OCI-LY3 (cell line): ENCODE results near the gene SEC24D.

Source experiments
- H2AFZ ChIP-seq: fragments of 200-600, 300-600 bp; shearing (Covaris generic); 2 replicates; pipeline ENCODE4 v1.6.0; 2014; ENCODE audit warnings: antibody characterized with exemption, low read depth, low read length
- H3K27ac ChIP-seq: fragments of 200-600, 300-600 bp; sonication (generic); 2 replicates; pipeline ENCODE4 v1.5.1; 2014; ENCODE audit warnings: mild to moderate bottlenecking, low read length, moderate library complexity, mixed read lengths
- H3K27me3 ChIP-seq: fragments of 200-600, 300-600 bp; sonication (generic); 2 replicates; pipeline ENCODE4 v1.6.1; 2014; ENCODE audit warnings: low read depth, low read length, mixed read lengths
- H3K36me3 ChIP-seq: fragments of 200-600, 300-600 bp; sonication (generic); replicated peaks from 2 replicates; pipeline ENCODE3; 2014; ENCODE audit warnings: low read depth, low read length, mixed read lengths
- H3K4me1 ChIP-seq: fragments of 300-600, 200-600 bp; sonication (generic); 2 replicates; pipeline ENCODE4 v1.6.1; 2014; ENCODE audit warnings: low read length, mixed read lengths
- H3K4me2 ChIP-seq: fragments of 200-600, 300-600 bp; sonication (generic); 2 replicates; pipeline ENCODE4 v1.6.1; 2014; ENCODE audit warnings: low read length, mixed read lengths
- H3K4me3 ChIP-seq: fragments of 300-600, 200-600 bp; sonication (generic); 2 replicates; pipeline ENCODE4 v1.5.1; 2014; ENCODE audit warnings: antibody characterized with exemption, mild to moderate bottlenecking, low read length, moderate library complexity
- H3K79me2 ChIP-seq: fragments of 300-600, 200-600 bp; shearing (Covaris generic); 2 replicates; pipeline ENCODE4 v1.6.1; 2014; ENCODE audit warnings: mild to moderate bottlenecking, low read length, mixed read lengths
- H3K9ac ChIP-seq: fragments of 300-600, 200-600 bp; shearing (Covaris generic); 2 replicates; pipeline ENCODE4 v1.6.0; 2014; ENCODE audit warnings: mild to moderate bottlenecking, low read length, moderate library complexity
- H3K9me3 ChIP-seq: fragments of 200-600, 300-600 bp; shearing (Covaris generic); 2 replicates; pipeline ENCODE4 v1.6.1; 2014; ENCODE audit warnings: low read length, mixed read lengths; ENCODE audit not compliant: insufficient read depth
- H4K20me1 ChIP-seq: fragments of 200-600, 300-600 bp; sonication (generic); 2 replicates; pipeline ENCODE4 v1.6.1; 2016; ENCODE audit warnings: low read length, mixed read lengths; ENCODE audit not compliant: insufficient read depth
- CTCF ChIP-seq: fragments of 200-600, 300-600 bp; sonication (generic); IDR thresholded peaks from 2 replicates; pipeline ENCODE4 v1.5.1; 2014; ENCODE audit warnings: antibody characterized with exemption, low read length, low read depth
- EZH2phosphoT487 ChIP-seq: fragments of 200-600 bp; shearing (Covaris generic); IDR thresholded peaks from 2 replicates; pipeline ENCODE4 v1.6.1; 2018; ENCODE audit warnings: antibody characterized with exemption, mixed run types, low read depth

The SEC24D gene

GRCh38 chr4:118753685-118754084, 82.2 kb downstream of the SEC24D start:
- Histone ChIP-seq H3K9ac (no peak overlapping the region), H3K79me2 (no peaks in the 10 kb centered on the region), H3K4me3 (no peak overlapping the region), H3K27ac (no peak overlapping the region), H3K9me3 (no peaks in the 10 kb centered on the region), H2AFZ (no peak overlapping the region), H3K4me1 (no peaks in the 10 kb centered on the region), H4K20me1 (no peaks in the 10 kb centered on the region; the same call in 1 of the 2 replicates), H3K36me3 (peaks cover 32% of the 10 kb centered on the region), H3K4me2 (no peak overlapping the region), H3K27me3 (no peaks in the 10 kb centered on the region)
- TF ChIP-seq EZH2phosphoT487: no peak
- TF ChIP-seq CTCF: no peak

- H3K27ac ChIP-seq: no peak overlapping the region
- no peaks in the 10 kb centered on the region for H3K4me1 ChIP-seq
- H3K9me3 ChIP-seq: no peaks in the 10 kb centered on the region
- no peaks in the 10 kb centered on the region for H3K79me2 ChIP-seq
- H2AFZ ChIP-seq: no peak overlapping the region
- H4K20me1 ChIP-seq: no peaks in the 10 kb centered on the region; the same call in 1 of the 2 replicates
- peaks cover 32% of the 10 kb centered on the region for H3K36me3 ChIP-seq
- H3K27me3 ChIP-seq: no peaks in the 10 kb centered on the region
- no peak overlapping the region for H3K9ac ChIP-seq
- no peak overlapping the region for H3K4me3 ChIP-seq
- TF ChIP-seq CTCF (no peak), EZH2phosphoT487 (no peak)
- no peak overlapping the region for H3K4me2 ChIP-seq
Measured at GRCh38 chr4:118753096-118753495, 82.8 kb downstream of the SEC24D start.

GRCh38 chr4:118752551-118752950, 83.4 kb downstream of the SEC24D start:
- H3K27ac ChIP-seq: no peak overlapping the region
- TF ChIP-seq EZH2phosphoT487 (no peak), CTCF (no peak)
- no peak overlapping the region for H3K4me2 ChIP-seq
- H2AFZ ChIP-seq: no peak overlapping the region
- no peaks in the 10 kb centered on the region for H3K79me2 ChIP-seq
- H3K9ac ChIP-seq: no peak overlapping the region
- no peaks in the 10 kb centered on the region for H3K27me3 ChIP-seq
- peaks cover 28% of the 10 kb centered on the region for H3K36me3 ChIP-seq
- H3K4me1 ChIP-seq: no peaks in the 10 kb centered on the region
- H3K4me3 ChIP-seq: no peak overlapping the region
- H4K20me1 ChIP-seq: no peaks in the 10 kb centered on the region; the same call in 1 of the 2 replicates
- H3K9me3 ChIP-seq: no peaks in the 10 kb centered on the region

- Histone ChIP-seq H4K20me1 (no peaks in the 10 kb centered on the region; the same call in 1 of the 2 replicates), H3K4me2 (no peak overlapping the region)
Measured at GRCh38 chr4:118751629-118752323, 84.2 kb downstream of the SEC24D start.

More at GRCh38 chr4:118751629-118752323, 84.2 kb downstream of the SEC24D start:
- Histone ChIP-seq H2AFZ (no peak overlapping the region), H3K4me3 (no peak overlapping the region), H3K4me1 (no peaks in the 10 kb centered on the region), H3K36me3 (peaks cover 21% of the 10 kb centered on the region), H3K9me3 (no peaks in the 10 kb centered on the region), H3K79me2 (no peaks in the 10 kb centered on the region), H3K27me3 (no peaks in the 10 kb centered on the region), H3K9ac (no peak overlapping the region), H3K27ac (no peak overlapping the region)
- TF ChIP-seq EZH2phosphoT487: no peak
- no peak for TF ChIP-seq CTCF
